Peyer's patch (tissue), 4 donors: Measurements from ENCODE around the gene SIPA1L3.

Source experiments
- CTCF ChIP-seq, 6 experiments: fragments of 450-650 bp in 4 of 6; fragments of 200-600 bp in 2 of 6; sonication (generic) in 1 of 6; IDR thresholded peaks; one replicate each; pipeline ENCODE4 v1.5.1; 2017 to 2019; ENCODE audit warnings: antibody characterized with exemption in 6 of 6, mild to moderate bottlenecking in 3 of 6, moderate library complexity in 1 of 6
- POLR2A ChIP-seq, 2 donors: fragments of 450-650 bp; IDR thresholded peaks; one replicate each; pipeline ENCODE4 v1.5.1; 2017; ENCODE audit warnings: antibody characterized with exemption in 2 of 2, mild to moderate bottlenecking in 2 of 2, moderate library complexity in 2 of 2

DNA sequence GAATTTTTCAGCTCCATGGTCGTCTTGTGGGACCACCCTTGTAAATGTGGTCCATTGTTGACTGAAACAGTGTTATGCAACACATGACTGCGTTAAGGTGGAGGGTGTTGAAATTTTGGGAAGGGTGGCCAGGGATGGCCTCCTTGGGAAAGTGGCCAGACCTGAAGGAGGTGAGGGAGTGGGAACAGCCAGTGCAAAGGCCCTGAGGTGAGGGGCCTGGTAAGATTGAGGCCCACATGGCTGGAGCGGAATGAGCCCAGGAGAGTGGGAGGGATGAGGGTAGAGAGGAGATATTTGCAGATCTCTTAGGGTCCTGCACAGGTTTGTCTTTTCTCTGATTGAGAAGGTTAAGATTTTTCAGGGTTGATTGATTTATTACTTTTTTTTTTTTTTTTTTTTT lies 18.2 kb downstream of the SIPA1L3 start:
- TF ChIP-seq POLR2A (IDR thresholded peaks at IDR 0.05) = no peak
- TF ChIP-seq CTCF (IDR thresholded peaks at IDR 0.05) = no peak
